NOMO-1 (cell line): ENCODE measurements around the gene MAPRE3.
A peak's percentile ranks its signal among the peaks of the same experiment; 100 is the strongest.
"Not testable (repeated sequence)": the region's sequence is repeated elsewhere in the genome, so short reads cannot be mapped to it uniquely, and the experiment has no call there.

ENCODE experiments used
- DNase-seq, 2 experiments: peaks; one replicate each; lab custom pipeline; 2025; ENCODE audit not compliant: unreplicated experiment in 2 of 2; lab: John Stamatoyannopoulos, UW

The MAPRE3 gene

DNA sequence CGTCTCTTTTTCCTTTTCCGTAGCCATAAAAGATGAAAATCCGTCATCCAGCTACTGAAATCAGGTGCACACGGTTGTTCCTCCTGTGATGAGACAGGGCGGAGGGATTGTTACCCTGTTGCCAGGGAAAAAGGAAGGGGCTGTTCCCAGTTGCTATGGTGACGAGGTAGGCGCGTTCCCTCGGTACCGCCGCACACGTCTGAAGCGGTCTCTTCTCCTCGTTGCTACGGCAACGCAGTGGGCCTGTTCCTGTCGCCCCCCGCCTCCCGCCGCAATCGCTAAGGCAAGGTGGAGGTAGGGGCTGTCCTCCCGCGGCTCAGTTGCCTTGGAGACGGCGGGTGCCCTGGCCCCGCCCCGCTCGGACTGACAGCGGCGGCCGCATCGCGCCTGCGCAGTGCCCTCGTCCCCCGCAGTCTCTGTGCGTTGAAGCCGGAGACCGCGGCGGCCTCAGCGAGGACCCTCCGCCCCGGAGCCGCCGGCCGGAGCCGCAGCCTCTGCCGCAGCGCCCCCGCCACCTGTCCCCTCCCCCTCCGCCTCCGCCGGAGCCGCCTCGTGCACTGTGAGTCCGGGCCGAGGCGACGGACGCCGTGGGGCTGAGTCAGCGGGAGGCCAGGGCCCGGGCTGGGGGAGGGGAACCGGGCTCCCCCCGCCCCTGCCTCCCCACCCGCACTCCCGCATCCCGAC, at the start of gene MAPRE3:
Gene MAPRE3, plus strand, starts transcription at position 394 of the 684 bp plus-strand sequence. CDS start 51,582 bp downstream, outside the sequence.
- peak; percentile 55 for DNase-seq

GRCh38 chr2:26921323-26921722, 49.1 kb upstream of the MAPRE3 start:
- DNase-seq = no peak

DNA sequence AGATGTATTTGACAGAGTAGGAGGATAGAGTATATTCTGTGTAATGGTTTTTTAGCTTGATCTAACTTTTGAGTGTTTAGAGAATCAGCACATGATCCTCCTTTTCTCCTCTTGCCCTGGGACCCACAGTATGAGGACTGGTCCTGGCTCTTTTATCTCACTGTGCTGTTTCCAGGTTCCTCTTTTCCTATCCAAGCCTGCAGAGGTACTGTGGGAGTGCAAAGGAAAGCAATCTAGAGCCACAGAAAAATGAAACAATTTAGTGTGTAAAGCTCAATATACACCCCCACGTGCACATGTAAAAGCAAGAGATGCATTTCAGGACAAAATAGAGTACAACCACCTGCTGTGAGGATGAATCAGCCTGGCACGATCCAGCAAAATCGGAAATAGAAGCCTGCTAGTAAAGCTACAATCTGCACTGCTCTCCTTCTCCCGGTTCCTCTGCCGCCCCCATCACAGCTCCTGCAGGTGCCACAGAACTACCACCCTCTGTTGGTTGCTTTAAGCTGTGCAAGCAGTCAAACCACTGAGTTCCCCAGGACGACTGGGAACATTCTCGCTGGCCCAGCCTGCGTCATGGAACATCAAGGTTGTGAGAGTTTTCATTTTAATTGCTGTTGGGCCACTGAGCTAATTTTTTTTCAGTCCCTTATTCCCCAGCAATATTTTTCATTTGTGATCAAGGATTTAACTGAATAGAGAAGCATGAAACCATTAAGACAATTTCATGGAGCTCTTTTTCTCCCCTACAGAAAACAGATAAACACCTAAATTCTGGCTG, 47.8 kb upstream of the MAPRE3 start:
- DNase-seq = peak; percentile 44 to 66

DNA sequence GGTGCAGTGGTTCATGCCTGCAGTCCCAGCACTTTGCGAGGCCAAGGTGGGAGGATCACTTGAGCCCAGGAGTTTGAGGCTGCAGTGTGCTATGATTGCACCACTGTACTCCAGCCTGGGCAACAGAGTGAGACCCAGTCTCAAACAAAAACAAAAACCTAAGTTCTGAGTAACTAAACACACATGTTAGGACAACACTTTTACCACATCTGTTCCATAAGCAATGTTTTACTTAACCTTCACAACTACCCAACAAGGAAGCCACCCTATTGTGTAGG, 47.3 kb upstream of the MAPRE3 start:
- not testable (repeated sequence) for DNase-seq

DNA sequence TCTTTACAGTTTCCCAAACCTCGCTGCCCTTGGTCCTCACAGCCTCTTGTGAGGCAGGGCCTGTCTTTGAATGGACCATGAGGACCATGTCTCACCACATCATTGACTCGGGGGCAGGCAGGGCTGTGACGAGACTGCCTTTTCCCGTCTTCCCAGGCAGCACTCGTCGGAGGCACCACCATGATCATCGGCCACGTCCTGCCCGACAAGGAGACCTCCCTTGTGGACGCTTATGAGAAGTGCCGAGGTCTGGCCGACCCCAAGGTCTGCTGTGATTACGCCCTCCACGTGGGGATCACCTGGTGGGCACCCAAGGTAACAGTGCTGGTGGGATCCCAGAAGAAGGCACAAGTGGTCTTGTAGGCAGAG, 45.7 kb upstream of the MAPRE3 start:
- DNase-seq = no peak

DNA sequence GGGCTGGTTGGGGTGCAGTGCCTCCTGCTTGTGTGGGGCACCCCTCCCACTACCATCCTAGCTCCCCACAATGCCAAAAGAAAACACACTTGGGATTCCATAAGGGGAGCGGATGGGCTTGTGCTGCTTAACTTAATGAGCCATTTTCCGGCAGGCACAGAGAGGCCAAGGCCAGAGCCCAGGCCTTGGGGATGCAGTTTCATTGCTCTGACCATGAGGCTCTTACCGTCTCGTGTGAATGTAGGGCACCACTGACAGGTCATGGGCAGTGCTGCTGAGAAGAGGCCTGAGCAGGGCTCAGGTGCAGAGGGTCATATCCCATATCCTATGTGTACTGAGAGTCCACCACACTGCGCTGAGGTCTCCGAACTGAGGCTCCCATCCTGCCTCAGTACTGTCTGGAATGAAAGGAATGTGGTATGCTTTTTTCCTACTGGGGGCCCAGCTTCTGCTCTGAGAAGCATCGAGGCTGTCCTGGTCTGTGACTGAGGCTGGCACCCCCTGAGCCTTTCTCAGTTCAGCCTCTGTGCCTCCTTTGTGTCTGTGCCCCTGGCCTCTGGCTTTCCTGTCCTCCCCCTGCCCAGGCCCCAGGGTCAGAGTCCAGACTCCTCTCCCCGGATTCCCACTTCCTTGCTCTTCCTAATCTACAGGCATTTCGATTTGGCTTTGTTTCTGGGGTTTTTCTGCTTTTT, 45.2 kb upstream of the MAPRE3 start:
- DNase-seq = no peak

- no peak for DNase-seq
These were observed 43.2 kb upstream of the MAPRE3 start for GRCh38 chr2:26927221-26927620.

- no peak for DNase-seq
These were observed 37.5 kb upstream of the MAPRE3 start for GRCh38 chr2:26932974-26933373.

GRCh38 chr2:26933431-26934334, 36.8 kb upstream of the MAPRE3 start:
- DNase-seq = no peak

GRCh38 chr2:26934335-26934724, 36.1 kb upstream of the MAPRE3 start:
- no peak for DNase-seq

- no peak for DNase-seq
These were observed 35.5 kb upstream of the MAPRE3 start for GRCh38 chr2:26934985-26935384.

GRCh38 chr2:26936855-26937254, 33.6 kb upstream of the MAPRE3 start:
- DNase-seq = no peak

DNA sequence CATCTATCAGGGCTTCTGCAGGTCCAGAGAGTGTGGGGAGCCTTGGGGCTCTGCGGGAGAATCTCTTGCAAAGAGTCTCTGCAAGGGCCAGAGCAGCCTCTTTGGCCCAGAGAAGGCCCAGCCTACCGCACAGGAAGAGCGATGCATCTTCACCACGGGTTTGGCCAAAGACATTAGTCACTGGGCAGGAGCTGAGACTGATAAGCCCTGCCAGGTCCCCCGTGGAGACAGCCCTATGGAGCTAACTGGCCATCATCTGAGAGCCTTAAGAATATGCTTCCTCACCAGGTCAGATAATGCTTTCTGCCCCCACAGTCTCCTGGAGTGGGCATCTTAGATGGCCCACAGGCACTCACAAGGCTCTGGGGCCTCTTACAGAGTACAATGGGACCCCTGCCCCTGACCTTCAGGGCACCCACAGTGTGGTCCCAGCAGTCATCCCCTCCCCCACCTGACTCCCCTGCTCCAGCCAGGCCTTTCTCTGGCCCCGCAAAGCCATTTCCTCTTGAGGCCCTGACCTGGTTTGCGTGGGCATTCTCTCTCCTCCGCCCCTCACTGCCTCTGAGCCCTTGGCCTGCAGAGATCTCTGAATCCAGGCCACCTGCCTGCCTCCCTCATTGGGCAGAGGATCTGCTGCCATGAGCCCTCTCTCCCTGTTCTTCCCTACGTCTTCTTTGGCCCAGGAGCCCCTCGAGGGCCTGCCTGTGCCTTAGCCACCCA, 31.9 kb upstream of the MAPRE3 start:
- no peak for DNase-seq

GRCh38 chr2:26940001-26940400, 30.4 kb upstream of the MAPRE3 start:
- DNase-seq = no peak

GRCh38 chr2:26941486-26941885, 29.0 kb upstream of the MAPRE3 start:
- DNase-seq = no peak

GRCh38 chr2:26942543-26943295, 27.7 kb upstream of the MAPRE3 start:
- DNase-seq = peak; percentile 49 to 56

DNA sequence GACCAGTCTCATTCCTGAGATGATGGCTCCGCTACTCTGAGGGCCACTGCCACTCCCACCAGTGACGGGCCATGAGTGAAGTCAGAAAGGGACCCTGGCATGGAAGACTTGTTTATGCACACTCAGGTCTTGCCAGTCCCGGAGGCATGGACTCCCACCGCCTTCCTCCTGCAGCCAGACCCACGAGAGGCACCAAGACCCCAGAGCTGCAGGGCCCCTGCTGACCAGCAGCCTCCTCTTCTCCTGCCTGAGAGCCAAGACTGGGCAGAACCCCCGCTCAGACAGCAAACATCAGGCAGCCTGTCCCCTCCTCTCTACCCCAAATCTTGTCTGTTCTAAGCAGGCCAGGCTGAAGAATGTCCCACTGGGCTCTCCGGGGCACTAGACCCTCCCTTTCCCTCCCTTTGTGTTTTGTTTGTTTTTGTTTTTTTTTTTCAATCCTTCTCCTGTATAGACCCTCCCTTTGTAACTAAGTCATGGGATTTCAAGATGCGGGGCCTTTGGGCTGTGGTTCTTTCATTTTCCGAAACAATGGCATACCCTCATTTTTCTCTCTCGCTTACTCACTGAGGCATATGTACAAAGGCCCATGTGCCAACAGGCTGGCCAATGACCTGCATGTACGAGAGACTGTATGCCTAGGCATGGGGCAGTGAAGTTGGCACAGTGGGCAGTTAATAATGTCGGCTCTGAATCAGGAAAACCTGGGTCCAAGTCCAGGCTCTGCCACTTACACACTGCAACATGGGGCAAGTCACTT, 24.3 kb upstream of the MAPRE3 start:
- no peak for DNase-seq

DNA sequence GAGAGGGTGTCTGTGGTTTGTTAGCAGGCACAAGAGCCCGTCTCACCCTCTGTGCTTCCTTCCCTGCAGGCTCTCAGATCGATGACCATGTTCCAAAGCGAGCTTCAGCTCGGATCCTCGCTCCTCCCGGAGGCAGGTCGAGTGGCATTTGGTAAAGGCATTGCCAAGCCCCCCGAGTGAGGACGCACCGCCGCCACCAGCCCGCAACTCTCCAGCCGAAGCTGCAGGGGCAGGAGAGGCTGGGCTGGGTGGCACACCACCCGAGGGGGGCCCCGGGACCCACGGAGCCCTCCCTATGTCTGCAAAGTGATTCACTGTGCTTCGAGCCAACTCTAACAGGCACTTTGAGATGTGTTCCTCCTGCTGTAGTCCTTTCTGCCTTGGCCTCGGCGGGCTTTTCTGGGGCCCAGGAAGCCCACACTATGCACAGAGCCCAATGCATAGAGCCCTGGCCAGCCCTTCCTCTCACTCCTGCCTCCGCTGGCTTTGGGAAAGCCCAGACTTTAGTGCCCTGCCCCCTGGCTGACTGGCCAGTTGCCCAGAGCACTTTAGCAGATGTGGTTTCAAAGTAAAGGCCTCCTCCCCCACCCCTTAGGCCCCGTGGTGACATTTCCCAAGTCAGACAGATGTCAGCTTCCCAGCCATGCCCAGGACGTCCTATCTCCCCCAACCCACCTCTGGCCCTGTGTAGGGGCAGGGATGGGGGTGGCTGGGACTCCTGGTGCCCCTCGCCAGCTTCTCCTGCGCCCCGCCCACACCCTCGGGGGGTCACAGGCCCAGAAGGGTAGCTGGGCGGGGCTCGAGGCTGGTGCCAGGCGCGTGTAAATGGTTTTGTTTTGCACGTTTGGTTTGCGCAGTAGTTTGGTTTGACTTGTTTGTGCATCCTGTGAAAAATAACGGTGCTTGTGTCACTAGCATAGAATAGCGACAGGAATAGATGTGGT, 23.3 kb upstream of the MAPRE3 start:
- DNase-seq = no peak
